Neutrophil (primary cell): Measurements from ENCODE around the gene TGOLN2.

Experiments used
- H3K27ac ChIP-seq: fragments of 200-600 bp; sonication (generic); 2 replicates; pipeline ENCODE4 v1.5.1; 2016; ENCODE audit warnings: mild to moderate bottlenecking, moderate library complexity
- H3K27me3 ChIP-seq: fragments of 200-600 bp; sonication (generic); 2 replicates; pipeline ENCODE4 v1.6.0; 2016; ENCODE audit warnings: mild to moderate bottlenecking
- H3K36me3 ChIP-seq: fragments of 200-600 bp; sonication (generic); 2 replicates; pipeline ENCODE4 v1.5.1; 2017
- H3K4me1 ChIP-seq, 2 experiments: fragments of 200-600 bp in 1 of 2; sonication (generic) in 1 of 2; 1 replicate in 1 of 2; 2 replicates in 1 of 2; pipeline versions ENCODE4 v1.5.1 to v1.6.1; 2013 to 2016; ENCODE audit warnings: low read depth in 1 of 2, low read length in 1 of 2, mild to moderate bottlenecking in 1 of 2, moderate library complexity in 1 of 2; ENCODE audit not compliant: control insufficient read depth in 1 of 2, insufficient read depth in 1 of 2
- H3K4me3 ChIP-seq, 2 experiments: fragments of 200-600 bp in 1 of 2; sonication (generic) in 1 of 2; 1 replicate in 1 of 2; 2 replicates in 1 of 2; pipeline ENCODE4 v1.5.1; 2013 to 2016; ENCODE audit warnings: low read depth in 1 of 2, low read length in 1 of 2, mild to moderate bottlenecking in 1 of 2, moderate library complexity in 1 of 2
- H3K9me3 ChIP-seq: fragments of 200-600 bp; sonication (generic); 2 replicates; pipeline ENCODE4 v1.5.1; 2016
- TF ChIP-seq, protein P1 (sequence below): fragments of 200-600 bp; sonication (generic); IDR thresholded peaks from 2 replicates; pipeline ENCODE4 v1.5.1; 2016; ENCODE audit warnings: antibody characterized with exemption

The TGOLN2 gene

DNA sequence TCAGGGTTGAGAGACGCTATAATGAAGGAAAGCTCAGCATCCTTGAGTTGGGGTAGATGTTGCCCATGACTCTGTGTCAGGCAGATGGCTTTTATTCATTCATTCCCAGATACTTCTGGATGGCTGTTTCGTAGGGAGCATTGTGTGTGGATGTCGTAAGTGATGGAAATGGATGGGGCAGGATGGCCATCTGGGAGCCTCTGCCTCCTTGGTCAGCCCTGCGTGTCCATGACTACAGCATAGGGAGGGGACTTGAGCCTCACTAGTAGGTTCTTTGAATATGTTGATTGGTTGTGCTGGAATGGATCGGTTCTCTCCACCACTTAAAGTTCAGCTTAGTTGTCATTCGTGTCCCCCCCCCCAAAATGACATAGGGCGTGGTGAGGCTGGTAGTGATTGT is 44.9 kb downstream of the TGOLN2 start:
- Histone ChIP-seq H3K4me1 (no peaks in the 10 kb centered on the region), H3K36me3 (no peaks in the 10 kb centered on the region), H3K4me3 (no peak overlapping the region), H3K27ac (no peak overlapping the region), H3K27me3 (no peaks in the 10 kb centered on the region), H3K9me3 (no peaks in the 10 kb centered on the region)
- TF ChIP-seq, protein P1, sequence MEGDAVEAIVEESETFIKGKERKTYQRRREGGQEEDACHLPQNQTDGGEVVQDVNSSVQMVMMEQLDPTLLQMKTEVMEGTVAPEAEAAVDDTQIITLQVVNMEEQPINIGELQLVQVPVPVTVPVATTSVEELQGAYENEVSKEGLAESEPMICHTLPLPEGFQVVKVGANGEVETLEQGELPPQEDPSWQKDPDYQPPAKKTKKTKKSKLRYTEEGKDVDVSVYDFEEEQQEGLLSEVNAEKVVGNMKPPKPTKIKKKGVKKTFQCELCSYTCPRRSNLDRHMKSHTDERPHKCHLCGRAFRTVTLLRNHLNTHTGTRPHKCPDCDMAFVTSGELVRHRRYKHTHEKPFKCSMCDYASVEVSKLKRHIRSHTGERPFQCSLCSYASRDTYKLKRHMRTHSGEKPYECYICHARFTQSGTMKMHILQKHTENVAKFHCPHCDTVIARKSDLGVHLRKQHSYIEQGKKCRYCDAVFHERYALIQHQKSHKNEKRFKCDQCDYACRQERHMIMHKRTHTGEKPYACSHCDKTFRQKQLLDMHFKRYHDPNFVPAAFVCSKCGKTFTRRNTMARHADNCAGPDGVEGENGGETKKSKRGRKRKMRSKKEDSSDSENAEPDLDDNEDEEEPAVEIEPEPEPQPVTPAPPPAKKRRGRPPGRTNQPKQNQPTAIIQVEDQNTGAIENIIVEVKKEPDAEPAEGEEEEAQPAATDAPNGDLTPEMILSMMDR = no peak

DNA sequence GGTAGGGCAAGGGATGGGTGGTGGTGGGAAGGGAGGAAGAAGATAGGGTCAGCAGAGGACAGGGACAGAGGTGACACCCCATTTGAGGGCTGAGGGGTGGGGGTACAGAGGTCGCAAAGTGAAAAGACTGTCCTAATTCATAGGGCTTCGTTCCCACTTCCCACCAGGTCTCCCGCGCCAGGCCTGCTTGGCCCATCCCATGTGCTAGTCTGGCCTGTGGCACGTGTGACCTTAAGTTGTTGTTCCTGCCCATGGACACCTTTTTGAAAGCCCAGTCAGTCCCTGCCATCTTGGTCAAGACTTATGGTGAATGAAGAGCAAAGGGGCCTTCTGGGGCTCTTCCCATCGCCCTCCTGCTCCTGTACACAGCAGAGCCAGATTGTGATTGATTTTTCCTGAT is 46.2 kb downstream of the TGOLN2 start:
- TF ChIP-seq, protein P1 = no peak
- H3K4me1 ChIP-seq = no peaks in the 10 kb centered on the region
- no peaks in the 10 kb centered on the region for H3K27me3 ChIP-seq
- no peaks in the 10 kb centered on the region for H3K9me3 ChIP-seq
- no peak overlapping the region for H3K4me3 ChIP-seq
- no peak overlapping the region for H3K27ac ChIP-seq
- H3K36me3 ChIP-seq = no peaks in the 10 kb centered on the region

DNA sequence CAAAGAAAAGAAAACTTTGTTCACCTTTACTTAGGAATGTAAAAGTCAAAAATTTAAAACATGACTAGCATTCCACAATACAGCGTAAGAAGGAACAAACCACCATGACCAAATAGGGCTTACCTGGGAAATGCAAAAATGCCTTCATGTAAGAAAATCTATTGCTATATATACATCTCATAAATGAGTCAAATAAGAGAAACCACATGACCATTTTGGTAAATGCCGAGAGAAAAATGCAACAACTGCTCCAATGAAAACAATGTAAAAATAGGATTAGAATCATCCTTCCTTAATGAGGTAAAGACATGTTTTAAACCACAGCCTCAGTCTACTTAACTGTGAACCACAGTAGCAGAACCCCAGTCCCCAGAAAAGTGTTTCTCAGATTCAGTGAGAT is 49.4 kb downstream of the TGOLN2 start:
- TF ChIP-seq, protein P1 = no peak
- Histone ChIP-seq H3K9me3 (no peaks in the 10 kb centered on the region), H3K4me3 (no peak overlapping the region), H3K36me3 (no peaks in the 10 kb centered on the region), H3K27me3 (no peaks in the 10 kb centered on the region), H3K27ac (no peak overlapping the region), H3K4me1 (no peaks in the 10 kb centered on the region)

DNA sequence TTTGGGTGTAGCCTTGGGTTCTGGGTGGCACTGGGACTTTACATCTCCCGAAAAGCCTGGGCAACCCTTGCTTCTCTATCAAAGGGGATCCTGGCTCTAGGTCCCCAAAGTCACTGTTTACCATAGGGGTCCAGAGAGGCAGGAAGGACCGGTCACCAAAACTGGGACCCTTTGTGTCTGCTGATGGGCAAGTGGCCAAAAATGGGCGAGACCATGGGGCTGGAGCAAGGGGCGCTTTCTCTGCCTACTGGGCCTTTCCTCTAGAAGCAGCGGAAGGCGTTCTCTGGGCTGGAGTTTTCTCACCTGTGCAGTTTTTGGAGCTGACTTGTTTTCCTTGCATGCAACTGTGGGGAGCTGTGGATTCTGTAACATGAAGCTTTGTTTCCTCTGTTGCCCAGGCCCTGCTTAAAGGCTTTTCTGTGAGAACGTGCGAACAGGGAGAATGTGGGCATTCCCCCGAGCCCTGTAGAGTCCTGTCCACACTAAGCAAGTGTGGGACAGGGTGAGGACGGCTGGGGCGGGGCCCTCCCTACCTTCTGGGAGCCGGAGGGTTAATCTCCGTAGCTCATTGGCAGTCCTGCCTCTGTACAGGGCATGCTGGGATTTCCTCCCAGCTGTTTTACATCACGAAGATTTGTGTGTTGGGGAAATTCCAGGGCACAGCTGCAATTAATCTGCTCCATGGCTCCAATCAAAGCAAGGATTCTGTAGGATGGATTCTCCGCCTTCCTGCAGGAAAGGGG is 50.2 kb downstream of the TGOLN2 start:
- Histone ChIP-seq H3K36me3 (no peaks in the 10 kb centered on the region), H3K27ac (no peak overlapping the region), H3K9me3 (no peaks in the 10 kb centered on the region), H3K27me3 (no peaks in the 10 kb centered on the region), H3K4me3 (no peak overlapping the region), H3K4me1 (no peaks in the 10 kb centered on the region)
- TF ChIP-seq, protein P1 = no peak

DNA sequence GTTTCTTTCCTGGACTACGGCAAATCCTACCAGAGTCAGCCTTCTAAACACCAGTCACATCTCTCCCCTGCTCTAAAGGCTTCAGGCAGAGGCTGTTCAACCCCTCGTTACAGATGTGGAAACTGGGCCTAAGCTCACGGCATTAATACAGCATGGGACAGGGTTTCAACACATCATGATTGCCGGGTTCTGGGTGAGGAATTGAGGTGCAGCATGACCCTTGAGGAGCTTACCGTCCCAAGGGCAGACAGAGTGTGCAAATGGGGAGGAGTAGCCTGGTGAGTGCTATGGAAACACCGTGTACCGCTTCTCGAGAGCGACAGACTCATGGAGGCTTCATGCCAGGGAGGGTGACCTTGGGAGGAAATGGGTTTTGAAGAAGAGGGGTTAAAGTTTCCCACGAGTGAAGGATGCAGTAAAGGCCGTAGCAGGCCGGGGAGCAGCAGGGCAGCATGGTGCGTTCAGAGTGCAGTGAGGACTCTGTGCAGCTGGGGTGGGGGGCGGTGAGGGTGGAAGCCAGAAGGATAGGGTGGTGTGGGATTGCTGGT is 51.1 kb downstream of the TGOLN2 start:
- no peaks in the 10 kb centered on the region for H3K9me3 ChIP-seq
- no peak overlapping the region for H3K4me3 ChIP-seq
- H3K4me1 ChIP-seq = no peaks in the 10 kb centered on the region
- no peaks in the 10 kb centered on the region for H3K27me3 ChIP-seq
- no peak overlapping the region for H3K27ac ChIP-seq
- H3K36me3 ChIP-seq = no peaks in the 10 kb centered on the region
- TF ChIP-seq, protein P1 = no peak
